Osteoblast (primary cell): ENCODE data around the gene FKBP2. TPM values are rescaled to one million over a fixed set of nuclear protein-coding genes. Genes with fewer than 3 reads are reported as not detected.

ENCODE experiments used
- DNase-seq: peaks from one replicate; pipeline ENCODE4 v3.0.0; 2011; ENCODE audit warnings: low spot score, mixed read lengths; ENCODE audit not compliant: insufficient read length; ENCODE audit errors: missing footprints
- H2AFZ ChIP-seq: 2 replicates; pipeline ENCODE4 v1.6.0; 2011; ENCODE audit warnings: mild to moderate bottlenecking, low read length
- H3K27ac ChIP-seq: 2 replicates; pipeline ENCODE4 v1.5.1; 2011; ENCODE audit warnings: mild to moderate bottlenecking, low read depth, low read length, moderate library complexity
- H3K27me3 ChIP-seq: 2 replicates; pipeline ENCODE4 v1.6.0; 2012; ENCODE audit warnings: mild to moderate bottlenecking, control low read depth, inconsistent platforms, low read length, moderate library complexity; ENCODE audit not compliant: insufficient read depth
- H3K36me3 ChIP-seq: 2 replicates; pipeline ENCODE4 v1.5.1; 2011; ENCODE audit warnings: mild to moderate bottlenecking, low read length, control low read depth, moderate library complexity; ENCODE audit not compliant: insufficient read depth
- H3K4me1 ChIP-seq: 2 replicates; pipeline ENCODE4 v1.5.1; 2011; ENCODE audit warnings: mild to moderate bottlenecking, low read length, control low read depth, moderate library complexity; ENCODE audit not compliant: insufficient read depth
- H3K4me2 ChIP-seq: 2 replicates; pipeline ENCODE4 v1.6.0; 2011; ENCODE audit warnings: mild to moderate bottlenecking, low read length; ENCODE audit not compliant: insufficient read depth
- H3K4me3 ChIP-seq: fragments of 200-600 bp; sonication (generic); 3 replicates; pipeline ENCODE4 v1.5.1; 2012; ENCODE audit warnings: mild to moderate bottlenecking, low read length, inconsistent platforms; ENCODE audit not compliant: insufficient read depth
- H3K79me2 ChIP-seq: 2 replicates; pipeline ENCODE4 v1.6.0; 2012; ENCODE audit warnings: mild to moderate bottlenecking, low read length, control low read depth, inconsistent platforms; ENCODE audit not compliant: insufficient read depth
- H3K9me3 ChIP-seq: 2 replicates; pipeline ENCODE4 v1.5.1; 2011; ENCODE audit warnings: low read depth, low read length, control low read depth
- H4K20me1 ChIP-seq: 2 replicates; pipeline ENCODE4 v1.6.0; 2012; ENCODE audit warnings: mild to moderate bottlenecking, low read length, control low read depth; ENCODE audit not compliant: insufficient read depth
- total RNA-seq: library from RNA; depleted of rRNA; stranded (reverse); fragments of >200 nt; gene quantifications from 2 replicates; pipeline ENCODE4 v1.2.3, GENCODE V29; 2012
- TF ChIP-seq, protein P1 (sequence below): IDR thresholded peaks from 2 replicates; pipeline ENCODE4 v1.5.1; 2011; ENCODE audit warnings: mild to moderate bottlenecking, low read depth, low read length, moderate library complexity; ENCODE audit errors: extremely low read depth

FKBP2 gene
- total RNA-seq, 1 donor, result 31.1 TPM

- Histone ChIP-seq H3K4me1 (peaks cover 28% of the 10 kb centered on the region), H3K9me3 (no peaks in the 10 kb centered on the region), H2AFZ (peak within 1 kb of the TSS; percentile 77), H3K4me3 (peak within 1 kb of the TSS; percentile 96), H4K20me1 (peaks cover 5% of the 10 kb centered on the region), H3K79me2 (peaks cover 32% of the 10 kb centered on the region), H3K36me3 (peaks cover 5% of the 10 kb centered on the region), H3K27me3 (no peaks in the 10 kb centered on the region), H3K27ac (peak within 1 kb of the TSS; percentile 80), H3K4me2 (peak within 1 kb of the TSS; percentile 97)
- TF ChIP-seq, protein P1, sequence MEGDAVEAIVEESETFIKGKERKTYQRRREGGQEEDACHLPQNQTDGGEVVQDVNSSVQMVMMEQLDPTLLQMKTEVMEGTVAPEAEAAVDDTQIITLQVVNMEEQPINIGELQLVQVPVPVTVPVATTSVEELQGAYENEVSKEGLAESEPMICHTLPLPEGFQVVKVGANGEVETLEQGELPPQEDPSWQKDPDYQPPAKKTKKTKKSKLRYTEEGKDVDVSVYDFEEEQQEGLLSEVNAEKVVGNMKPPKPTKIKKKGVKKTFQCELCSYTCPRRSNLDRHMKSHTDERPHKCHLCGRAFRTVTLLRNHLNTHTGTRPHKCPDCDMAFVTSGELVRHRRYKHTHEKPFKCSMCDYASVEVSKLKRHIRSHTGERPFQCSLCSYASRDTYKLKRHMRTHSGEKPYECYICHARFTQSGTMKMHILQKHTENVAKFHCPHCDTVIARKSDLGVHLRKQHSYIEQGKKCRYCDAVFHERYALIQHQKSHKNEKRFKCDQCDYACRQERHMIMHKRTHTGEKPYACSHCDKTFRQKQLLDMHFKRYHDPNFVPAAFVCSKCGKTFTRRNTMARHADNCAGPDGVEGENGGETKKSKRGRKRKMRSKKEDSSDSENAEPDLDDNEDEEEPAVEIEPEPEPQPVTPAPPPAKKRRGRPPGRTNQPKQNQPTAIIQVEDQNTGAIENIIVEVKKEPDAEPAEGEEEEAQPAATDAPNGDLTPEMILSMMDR, result no peak
- peak; percentile 100 for DNase-seq
Observed at GRCh38 chr11:64225608-64226506, 15.0 kb upstream of the FKBP2 start, which contains the start of the genes NUDT22 and TRPT1. Gene NUDT22, plus strand, starts transcription at chr11:64226274. Its CDS starts 379 bp downstream, at chr11:64226653. Gene TRPT1, minus strand, starts transcription at chr11:64226186. Its CDS starts 326 bp downstream, at chr11:64225860.

DNA sequence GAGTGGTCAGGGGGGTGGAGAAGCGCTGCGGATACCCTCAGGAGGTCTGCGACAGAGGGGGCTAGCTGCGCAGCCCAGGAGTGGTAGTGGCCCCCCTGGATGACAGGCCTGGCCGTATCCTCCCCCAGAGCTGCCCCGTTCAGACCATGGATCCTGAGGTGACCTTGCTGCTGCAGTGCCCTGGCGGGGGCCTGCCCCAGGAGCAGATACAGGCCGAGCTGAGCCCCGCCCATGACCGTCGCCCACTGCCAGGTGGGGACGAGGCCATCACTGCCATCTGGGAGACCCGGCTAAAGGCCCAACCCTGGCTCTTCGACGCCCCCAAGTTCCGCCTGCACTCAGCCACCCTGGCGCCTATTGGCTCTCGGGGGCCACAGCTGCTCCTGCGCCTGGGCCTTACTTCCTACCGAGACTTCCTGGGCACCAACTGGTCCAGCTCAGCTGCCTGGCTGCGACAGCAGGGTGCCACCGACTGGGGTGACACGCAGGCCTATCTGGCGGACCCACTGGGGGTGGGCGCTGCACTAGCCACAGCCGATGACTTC lies 14.3 kb upstream of the FKBP2 start:
- Histone ChIP-seq H3K27me3 (no peaks in the 10 kb centered on the region), H3K36me3 (peaks cover 5% of the 10 kb centered on the region), H3K27ac (peak overlapping the region; percentile 80), H4K20me1 (peaks cover 5% of the 10 kb centered on the region), H3K9me3 (no peaks in the 10 kb centered on the region), H3K4me3 (peak overlapping the region; percentile 96), H3K79me2 (peaks cover 32% of the 10 kb centered on the region), H3K4me2 (peak overlapping the region; percentile 97), H3K4me1 (peaks cover 28% of the 10 kb centered on the region), H2AFZ (peak overlapping the region; percentile 59)
- no peak for DNase-seq
- TF ChIP-seq, protein P1, result no peak

- no peak for DNase-seq
- TF ChIP-seq, protein P1, result no peak
- Histone ChIP-seq H3K4me3 (peak overlapping the region; percentile 96), H3K9me3 (no peaks in the 10 kb centered on the region), H3K4me1 (peaks cover 28% of the 10 kb centered on the region), H2AFZ (no peak overlapping the region), H3K36me3 (peaks cover 5% of the 10 kb centered on the region), H3K27ac (peak overlapping the region; percentile 80), H3K4me2 (peak overlapping the region; percentile 97), H4K20me1 (peaks cover 5% of the 10 kb centered on the region), H3K79me2 (peaks cover 32% of the 10 kb centered on the region), H3K27me3 (no peaks in the 10 kb centered on the region)
Observed at GRCh38 chr11:64227405-64227956, 13.4 kb upstream of the FKBP2 start.
